Ovary (tissue), 3 donors: Measurements from ENCODE around the gene EFCAB6.

Source experiments
- EP300 ChIP-seq: sonication (generic); formaldehyde crosslinking; IDR thresholded peaks from one replicate; pipeline ENCODE4 v1.6.1; 2017; ENCODE audit warnings: antibody characterized with exemption
- POLR2A ChIP-seq: fragments of 450-650 bp; IDR thresholded peaks from one replicate; pipeline ENCODE4 v1.6.1; 2017; ENCODE audit warnings: antibody characterized with exemption, mild to moderate bottlenecking, moderate library complexity
- TF ChIP-seq, protein P1 (sequence below), 3 donors: fragments of 450-650 bp in 2 of 3; fragments of 200-600 bp in 1 of 3; IDR thresholded peaks; one replicate each; pipeline versions ENCODE4 v1.5.1 to v1.8.0; 2016 to 2022; ENCODE audit warnings: antibody characterized with exemption in 3 of 3, mild to moderate bottlenecking in 1 of 3
- donor health status: DM: no; HTN: no; CAD: no.

DNA sequence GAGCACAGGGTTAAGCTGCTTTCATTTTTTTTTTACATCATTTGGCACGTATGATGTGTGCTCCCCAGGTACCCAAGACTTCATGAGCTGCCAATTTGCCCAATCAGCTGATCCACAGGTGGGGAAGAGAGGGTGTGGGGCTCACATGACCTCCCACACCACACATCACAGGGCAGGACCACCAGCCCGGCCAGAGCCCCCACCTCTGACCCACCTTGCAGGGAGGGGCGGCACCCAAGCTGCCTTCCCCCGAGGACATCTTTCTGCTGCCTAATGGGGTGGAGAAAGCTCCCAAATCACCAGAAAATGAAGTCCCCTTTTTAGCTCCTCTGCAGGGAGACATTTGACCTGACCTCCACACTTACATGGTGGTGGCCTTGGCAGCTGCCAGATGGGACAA, 280.5 kb downstream of the EFCAB6 start:
- TF ChIP-seq POLR2A (no peak), EP300 (no peak)
- TF ChIP-seq, protein P1, sequence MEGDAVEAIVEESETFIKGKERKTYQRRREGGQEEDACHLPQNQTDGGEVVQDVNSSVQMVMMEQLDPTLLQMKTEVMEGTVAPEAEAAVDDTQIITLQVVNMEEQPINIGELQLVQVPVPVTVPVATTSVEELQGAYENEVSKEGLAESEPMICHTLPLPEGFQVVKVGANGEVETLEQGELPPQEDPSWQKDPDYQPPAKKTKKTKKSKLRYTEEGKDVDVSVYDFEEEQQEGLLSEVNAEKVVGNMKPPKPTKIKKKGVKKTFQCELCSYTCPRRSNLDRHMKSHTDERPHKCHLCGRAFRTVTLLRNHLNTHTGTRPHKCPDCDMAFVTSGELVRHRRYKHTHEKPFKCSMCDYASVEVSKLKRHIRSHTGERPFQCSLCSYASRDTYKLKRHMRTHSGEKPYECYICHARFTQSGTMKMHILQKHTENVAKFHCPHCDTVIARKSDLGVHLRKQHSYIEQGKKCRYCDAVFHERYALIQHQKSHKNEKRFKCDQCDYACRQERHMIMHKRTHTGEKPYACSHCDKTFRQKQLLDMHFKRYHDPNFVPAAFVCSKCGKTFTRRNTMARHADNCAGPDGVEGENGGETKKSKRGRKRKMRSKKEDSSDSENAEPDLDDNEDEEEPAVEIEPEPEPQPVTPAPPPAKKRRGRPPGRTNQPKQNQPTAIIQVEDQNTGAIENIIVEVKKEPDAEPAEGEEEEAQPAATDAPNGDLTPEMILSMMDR (IDR thresholded peaks at IDR 0.05) = no peak
